CD4-positive, alpha-beta T cell treated with Interleukin-15 for 1 hour (primary cell): ENCODE measurements around the gene CHST3.

Experiments
- DNase-seq: peaks from one replicate; pipeline ENCODE4 v3.0.0-alpha.2; 2020

Gene CHST3

DNA sequence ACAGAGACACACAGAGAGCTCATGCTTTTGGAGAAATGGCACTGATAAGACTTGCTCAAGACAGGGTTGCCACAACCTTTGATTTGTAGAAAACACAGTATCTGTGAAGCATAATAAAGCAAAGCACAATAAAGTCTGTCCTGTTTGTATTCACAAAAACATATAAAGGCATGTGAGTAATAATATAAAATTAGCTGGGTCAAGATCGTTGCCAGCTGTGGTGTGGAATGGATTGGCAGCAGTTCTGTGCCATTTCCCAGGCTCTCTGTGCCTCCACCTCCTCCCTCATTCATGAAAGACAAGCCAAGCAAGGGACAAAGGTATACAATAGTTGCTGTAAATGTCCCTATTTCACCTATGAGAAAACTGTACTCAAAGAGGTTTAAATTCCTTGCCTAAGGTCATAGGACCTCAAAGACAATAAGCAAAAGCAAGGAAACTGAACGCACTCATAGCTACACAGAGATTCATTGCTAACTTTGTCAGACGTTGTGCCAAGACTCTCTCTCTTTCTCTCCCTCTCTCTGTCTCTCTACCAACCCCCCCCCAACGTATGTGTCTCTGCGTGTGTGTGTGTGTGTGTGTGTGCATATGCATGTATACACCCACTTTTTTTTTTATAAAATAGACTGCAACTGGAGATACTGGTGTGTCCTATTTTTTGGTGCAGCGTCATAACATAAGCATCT is 31.8 kb downstream of the CHST3 start:
- no peak for DNase-seq

DNA sequence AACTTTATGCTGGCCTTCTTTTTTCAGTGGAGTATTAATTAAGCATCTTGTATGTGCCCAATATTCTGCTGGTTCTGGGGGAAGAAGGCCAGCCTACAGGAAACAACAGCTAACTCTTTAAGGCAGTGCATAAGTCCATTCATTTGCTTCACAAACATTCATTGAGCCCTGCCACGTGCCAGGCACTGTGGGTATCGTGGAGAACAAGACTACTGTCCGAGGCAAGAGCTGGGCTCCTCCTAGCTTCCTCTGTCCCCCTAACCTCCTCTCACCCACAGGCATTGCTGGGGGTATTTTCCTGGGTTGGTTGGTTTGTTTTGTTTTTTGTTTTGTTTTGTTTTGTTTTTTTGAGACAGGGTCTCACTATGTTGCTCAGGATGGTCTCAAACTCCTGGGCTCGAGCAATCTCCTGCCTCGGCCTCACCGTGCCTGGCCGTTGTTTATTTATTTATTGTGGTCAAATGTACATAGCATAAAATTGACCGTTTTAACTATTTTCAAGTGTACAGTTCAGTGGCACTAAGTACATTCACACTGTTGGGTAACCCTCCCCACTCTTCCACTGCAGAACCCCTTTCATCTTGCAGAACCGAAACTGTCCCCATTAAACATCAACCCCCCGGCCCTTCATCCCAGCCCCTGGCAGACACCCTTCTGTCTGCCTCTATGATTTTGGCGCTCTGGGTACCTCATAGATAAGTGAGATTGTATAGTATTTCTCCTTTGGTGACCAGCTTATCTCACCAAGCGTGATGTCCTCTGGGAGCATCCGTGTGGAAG is 32.6 kb downstream of the CHST3 start:
- no peak for DNase-seq

DNA sequence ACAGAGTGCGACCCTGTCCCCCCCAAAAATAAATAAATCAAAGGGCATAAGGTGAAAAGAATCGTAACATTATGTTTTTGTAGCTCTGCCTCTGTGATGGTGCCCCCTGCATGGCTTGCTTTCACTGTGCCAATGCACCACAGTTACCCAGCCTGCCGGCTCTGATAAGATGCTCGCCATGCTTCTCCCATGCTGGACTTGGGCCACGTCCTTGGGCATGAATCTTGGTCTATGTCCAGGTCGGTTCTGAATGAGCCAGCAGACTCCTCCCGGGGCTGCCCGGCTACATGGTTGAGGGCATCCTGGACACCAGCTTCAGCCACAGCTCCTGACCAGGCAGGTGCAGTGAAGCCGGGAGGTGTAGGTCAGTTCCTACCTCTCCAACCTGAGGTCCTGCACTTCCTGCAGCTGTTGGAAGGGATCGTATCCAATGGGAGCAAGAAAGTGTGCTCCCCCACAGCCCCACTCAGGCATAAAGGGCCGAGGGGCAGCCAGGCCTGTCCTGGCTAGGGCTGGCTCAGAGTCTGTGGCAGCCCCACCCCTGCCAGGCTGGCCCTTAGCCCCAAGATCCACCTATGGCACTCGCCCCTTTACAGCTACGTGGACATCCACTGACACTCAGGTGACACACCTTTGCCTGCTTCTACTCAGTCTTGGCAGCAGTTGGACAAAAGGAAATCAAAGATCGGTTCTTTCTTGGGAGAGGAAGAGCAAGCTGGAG is 34.1 kb downstream of the CHST3 start:
- DNase-seq = no peak

DNA sequence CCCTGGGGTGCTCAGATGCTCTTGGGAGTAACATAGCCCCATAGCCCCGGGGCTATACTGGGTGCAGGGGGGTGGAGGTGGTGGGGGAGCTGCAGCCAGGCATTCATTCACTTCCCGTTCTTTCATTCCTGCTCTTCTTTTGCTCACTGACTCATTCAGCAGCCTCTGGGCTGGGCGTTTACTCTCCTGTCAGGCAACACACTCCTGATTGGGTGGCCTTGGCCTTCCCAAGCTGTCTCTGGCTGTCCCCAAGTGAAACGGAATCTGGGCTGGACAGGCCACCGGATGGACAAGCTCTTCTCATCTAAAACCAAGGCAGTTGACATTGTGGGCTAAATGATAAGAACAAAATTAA is 34.6 kb downstream of the CHST3 start:
- no peak for DNase-seq

GRCh38 chr10:71999360-72000072 is 35.3 kb downstream of the CHST3 start:
- no peak for DNase-seq

DNA sequence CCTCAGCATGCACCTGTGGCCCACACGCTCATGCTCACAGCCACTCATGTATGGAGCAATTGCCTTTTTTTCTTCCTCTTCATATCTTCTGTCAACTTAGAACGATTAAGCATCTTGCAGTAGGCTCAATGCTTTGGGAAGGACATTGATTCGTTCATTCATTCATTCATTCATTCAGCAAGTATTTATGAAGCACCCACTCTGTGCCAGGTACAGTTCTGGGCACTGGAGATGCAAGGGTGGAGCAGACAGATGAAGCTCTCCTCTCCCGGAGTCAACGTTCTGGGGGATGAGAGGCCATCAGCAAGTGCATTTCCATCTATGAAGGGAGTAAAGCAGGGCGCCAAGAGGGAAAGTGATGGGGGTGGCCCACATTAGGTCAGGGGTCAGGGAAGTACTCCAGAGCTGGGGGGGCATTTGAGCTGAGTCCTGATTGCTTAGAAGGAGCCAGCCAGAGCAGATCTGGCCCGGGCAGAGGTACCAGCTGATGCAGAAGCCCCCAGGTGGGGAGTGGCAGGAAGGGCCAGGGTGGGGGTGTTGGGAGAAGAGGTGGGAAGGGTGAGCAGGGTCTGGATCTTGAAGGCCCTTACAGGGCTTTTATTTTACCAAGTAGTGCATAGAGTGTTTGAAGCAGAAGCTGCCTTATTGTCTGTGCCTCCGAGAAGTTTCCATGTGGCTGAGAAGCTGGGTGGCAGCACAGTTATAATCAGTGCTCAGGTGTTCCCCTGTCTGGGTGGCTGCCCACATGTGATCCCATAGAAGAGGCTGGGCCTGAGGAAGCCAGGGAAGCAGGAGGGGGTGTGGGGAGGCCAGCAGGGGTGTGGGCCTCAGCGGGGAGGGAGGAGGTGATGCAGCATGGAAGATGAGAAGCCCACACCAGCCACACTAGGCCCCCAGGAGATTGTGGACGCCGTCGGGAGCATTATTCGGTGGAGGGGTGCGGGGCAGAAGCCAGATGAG is 36.2 kb downstream of the CHST3 start:
- DNase-seq = no peak

DNA sequence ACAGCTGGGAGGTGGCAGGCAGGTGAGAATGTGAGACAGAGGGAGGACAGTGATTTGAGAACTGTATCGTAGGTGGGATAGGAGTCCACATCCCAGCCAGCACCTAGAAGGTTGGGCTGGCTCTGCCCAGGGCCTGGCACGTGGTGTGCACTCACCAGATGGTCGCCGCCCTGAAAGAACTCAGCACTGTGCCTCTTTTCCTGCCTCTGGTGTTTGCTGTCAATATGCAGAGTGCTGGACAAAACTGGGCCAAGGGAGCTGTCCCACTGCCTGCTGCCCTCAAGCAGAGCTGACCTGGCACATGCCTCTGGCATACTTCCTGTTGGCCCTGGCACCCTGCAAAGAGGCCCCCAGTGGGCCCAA is 36.8 kb downstream of the CHST3 start:
- no peak for DNase-seq

- no peak for DNase-seq
Observed at GRCh38 chr10:72002354-72003295, 38.4 kb downstream of the CHST3 start.

DNA sequence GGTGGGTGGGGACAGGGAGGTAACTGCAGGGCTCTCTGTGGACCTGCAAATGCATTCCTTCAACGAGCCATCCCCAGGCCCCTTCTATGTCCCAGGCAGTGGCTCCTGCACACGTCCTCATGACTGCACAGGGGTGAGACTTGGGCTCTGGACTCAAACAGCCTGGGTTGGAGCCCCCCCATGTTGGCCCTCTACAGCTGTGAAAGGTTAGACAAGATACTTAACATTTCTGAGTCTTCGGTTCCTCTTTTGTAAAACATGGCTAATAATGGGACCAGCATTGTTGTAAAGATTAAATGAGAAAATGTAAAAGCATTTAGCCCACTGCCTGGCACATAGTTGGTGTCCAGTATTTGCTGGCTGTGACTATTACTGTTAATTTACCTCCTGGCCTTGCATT is 41.8 kb downstream of the CHST3 start:
- DNase-seq = no peak

- DNase-seq = no peak
Observed at GRCh38 chr10:72007246-72007892, 43.2 kb downstream of the CHST3 start.

DNA sequence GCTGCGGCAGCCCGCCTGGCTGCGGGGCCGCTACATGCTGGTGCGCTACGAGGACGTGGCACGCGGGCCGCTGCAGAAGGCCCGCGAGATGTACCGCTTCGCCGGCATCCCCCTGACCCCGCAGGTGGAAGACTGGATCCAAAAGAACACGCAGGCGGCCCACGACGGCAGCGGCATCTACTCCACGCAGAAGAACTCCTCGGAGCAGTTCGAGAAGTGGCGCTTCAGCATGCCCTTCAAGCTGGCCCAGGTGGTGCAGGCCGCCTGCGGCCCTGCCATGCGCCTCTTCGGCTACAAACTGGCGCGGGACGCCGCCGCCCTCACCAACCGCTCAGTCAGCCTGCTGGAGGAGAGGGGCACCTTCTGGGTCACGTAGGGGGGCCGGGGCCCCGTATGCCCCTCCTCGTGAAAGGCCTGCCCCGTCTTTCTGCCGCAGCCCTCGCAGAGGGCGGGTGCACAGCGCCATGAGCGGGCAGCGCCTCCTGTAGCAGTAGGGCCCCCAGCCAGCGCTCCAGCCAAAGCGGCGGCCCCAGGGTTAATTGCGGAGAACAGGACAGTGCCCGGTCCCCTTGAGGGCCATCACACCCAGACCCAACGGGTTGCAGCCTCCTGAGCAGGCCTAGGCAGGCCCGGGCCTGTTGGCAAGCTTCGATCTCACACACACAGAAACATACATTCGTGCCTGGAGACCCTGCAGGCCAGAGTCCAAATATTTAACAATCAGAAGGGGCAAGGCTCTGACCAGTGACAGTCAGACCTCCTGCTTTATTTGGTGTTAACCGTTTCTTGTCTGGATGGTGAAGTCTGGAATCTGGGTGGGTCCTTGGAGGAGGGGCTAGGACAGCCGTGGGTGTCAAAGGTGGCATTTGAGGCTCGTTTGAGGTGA is 44.1 kb downstream of the CHST3 start:
- no peak for DNase-seq

GRCh38 chr10:72009051-72009424 is 44.8 kb downstream of the CHST3 start:
- no peak for DNase-seq

GRCh38 chr10:72009425-72010081 is 45.4 kb downstream of the CHST3 start:
- no peak for DNase-seq

DNA sequence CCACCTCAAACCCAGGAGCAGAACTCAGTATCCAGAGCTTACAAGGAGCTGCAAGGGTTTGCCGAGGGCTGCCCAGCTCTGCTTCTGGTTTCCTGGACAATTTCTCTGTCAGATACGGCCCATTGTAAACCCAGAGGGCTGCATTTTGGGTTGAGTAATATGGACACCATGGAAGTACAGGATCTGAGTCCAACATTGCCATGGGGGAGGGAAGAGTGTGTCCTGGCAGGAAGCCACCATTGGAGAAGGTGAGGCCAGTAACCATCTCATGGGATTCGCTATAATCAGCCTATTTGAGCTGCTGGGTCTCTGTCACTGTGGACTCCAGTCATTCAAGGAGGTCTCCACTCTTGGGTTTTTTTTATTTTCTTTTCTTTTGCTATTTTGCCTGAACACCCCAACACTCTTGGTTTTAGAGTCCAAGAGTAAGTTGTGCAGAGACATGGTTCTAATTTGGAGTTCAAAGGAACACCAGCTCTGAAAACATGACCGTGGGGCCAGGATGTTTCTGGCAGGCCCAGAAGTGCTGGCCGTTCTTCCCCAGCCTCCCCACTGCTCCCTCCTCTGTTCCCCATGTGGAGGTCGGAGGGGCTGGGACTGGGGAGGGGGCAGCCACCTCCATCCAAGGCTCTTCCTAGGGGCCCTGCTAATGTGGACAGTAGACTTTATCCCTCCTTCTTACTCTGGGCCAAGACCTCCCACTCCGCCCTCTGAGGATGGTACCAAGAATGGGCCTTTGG is 46.2 kb downstream of the CHST3 start:
- DNase-seq = no peak

DNA sequence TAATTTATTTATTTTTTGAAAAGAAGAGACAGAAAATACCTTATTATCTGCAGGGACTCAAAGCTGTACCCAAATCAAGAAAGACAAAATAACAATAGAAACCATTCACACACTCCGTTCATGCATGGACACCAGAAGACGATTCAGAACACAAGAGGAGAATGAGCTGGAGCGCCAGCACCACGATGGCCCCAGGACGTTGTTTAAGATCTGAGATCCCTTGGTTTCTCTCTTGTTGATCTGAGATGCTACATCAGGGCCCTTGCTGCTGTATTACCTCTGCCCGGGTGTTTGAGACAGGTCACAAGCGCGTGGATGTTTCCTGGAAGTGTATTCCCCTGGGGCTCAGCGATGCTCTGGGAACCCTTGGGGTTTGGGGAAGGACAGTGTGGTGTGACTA is 46.8 kb downstream of the CHST3 start:
- DNase-seq = no peak

- DNase-seq = no peak
Observed at GRCh38 chr10:72011468-72011867, 47.3 kb downstream of the CHST3 start.

- no peak for DNase-seq
Observed at GRCh38 chr10:72011976-72012512, 47.8 kb downstream of the CHST3 start.

DNA sequence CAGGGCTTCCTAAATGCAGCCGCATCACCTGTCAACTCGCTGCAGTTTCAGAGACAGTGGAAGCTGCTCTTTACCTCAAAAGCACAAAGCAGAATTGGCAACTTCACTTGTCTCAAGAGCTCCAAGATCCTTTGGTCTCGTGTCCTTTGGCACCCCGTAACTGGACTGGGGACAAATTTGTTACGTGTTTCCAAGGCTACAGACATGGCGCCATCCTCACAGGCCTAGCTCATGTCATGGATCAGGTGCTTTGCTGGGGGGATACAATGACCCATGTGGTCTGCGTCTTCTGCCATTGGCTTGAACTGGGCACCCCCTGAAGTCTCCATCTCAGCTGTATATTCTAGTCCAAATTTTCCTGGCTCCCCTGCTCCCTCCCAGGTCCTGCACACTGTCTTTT is 48.6 kb downstream of the CHST3 start:
- no peak for DNase-seq
